ENCODE measurements around the gene SHB.

DNA sequence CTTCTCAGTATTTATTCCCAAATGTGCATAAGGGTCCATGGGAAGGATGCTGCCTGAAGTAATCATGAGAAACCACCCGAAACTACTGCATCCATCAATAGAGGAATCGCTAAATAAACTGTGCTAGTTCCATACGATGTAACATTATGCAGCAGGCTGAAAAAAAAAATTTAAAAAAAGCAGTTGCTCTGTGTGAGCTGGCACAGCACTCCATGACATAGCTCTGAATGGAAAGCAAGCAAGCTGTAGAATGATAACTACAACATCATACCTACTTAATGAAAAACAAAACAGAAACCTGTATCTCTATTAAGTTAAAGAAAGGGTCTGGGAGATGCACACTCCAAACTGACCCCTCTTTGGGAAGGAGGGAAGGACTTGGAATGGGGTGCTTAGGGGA is 49.3 kb downstream of the SHB start:
- TF ChIP-seq, protein P1, sequence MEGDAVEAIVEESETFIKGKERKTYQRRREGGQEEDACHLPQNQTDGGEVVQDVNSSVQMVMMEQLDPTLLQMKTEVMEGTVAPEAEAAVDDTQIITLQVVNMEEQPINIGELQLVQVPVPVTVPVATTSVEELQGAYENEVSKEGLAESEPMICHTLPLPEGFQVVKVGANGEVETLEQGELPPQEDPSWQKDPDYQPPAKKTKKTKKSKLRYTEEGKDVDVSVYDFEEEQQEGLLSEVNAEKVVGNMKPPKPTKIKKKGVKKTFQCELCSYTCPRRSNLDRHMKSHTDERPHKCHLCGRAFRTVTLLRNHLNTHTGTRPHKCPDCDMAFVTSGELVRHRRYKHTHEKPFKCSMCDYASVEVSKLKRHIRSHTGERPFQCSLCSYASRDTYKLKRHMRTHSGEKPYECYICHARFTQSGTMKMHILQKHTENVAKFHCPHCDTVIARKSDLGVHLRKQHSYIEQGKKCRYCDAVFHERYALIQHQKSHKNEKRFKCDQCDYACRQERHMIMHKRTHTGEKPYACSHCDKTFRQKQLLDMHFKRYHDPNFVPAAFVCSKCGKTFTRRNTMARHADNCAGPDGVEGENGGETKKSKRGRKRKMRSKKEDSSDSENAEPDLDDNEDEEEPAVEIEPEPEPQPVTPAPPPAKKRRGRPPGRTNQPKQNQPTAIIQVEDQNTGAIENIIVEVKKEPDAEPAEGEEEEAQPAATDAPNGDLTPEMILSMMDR (conservative IDR thresholded peaks at IDR 0.05; ENCODE audit: low read depth, low read length), result no peak
- TF ChIP-seq EZH2 (IDR thresholded peaks at IDR 0.05; ENCODE audit: borderline replicate concordance, low read depth, low read length, poor library complexity, severe bottlenecking), result no peak

All from A673 (cell line).